ENCODE results near the gene PKP1.

DNA sequence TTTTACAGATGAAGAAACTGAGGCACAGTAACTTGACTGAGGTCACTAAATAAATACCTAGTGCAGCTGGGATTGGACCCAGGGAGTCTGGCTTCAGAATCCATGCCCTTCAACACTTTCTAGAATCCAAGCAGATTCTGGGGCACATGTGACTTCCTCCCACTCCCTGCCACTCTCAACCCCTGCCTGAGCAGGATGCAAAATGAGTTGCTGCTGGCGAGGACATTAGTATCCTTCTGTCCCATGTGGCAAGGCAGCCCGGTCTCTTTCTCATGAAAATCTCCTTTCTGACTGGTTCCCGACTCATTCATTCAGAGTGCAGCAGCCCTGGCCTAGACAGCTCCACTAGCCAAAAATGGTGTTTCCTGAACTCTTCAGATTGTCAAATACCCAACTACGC is 65.8 kb downstream of the PKP1 start:
- TF ChIP-seq POLR2A (IDR thresholded peaks at IDR 0.05; ENCODE audit: low read depth, low read length), result no peak
- no peak for TF ChIP-seq CTCF (conservative IDR thresholded peaks at IDR 0.05; ENCODE audit: low read depth, low read length)
- no peak for TF ChIP-seq MAZ (IDR thresholded peaks at IDR 0.05; ENCODE audit: borderline replicate concordance, low read depth, low read length)
- no peak for TF ChIP-seq ELK1 (IDR thresholded peaks at IDR 0.05; ENCODE audit: borderline replicate concordance, low read depth, low read length)
- TF ChIP-seq MXI1 (IDR thresholded peaks at IDR 0.05; ENCODE audit: borderline replicate concordance, low read depth, low read length), result no peak
- no peak for TF ChIP-seq RFX5 (IDR thresholded peaks at IDR 0.05; ENCODE audit: low read depth, low read length)
- TF ChIP-seq SMC3 (IDR thresholded peaks at IDR 0.05; ENCODE audit: low read depth, low read length), result no peak
- no peak for TF ChIP-seq CEBPB (IDR thresholded peaks at IDR 0.05; ENCODE audit: low read depth, low read length)
- no peak for TF ChIP-seq RAD21 (IDR thresholded peaks at IDR 0.05; ENCODE audit: low read length)
- TF ChIP-seq, protein P1, sequence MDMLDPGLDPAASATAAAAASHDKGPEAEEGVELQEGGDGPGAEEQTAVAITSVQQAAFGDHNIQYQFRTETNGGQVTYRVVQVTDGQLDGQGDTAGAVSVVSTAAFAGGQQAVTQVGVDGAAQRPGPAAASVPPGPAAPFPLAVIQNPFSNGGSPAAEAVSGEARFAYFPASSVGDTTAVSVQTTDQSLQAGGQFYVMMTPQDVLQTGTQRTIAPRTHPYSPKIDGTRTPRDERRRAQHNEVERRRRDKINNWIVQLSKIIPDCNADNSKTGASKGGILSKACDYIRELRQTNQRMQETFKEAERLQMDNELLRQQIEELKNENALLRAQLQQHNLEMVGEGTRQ (IDR thresholded peaks at IDR 0.05; ENCODE audit: low read depth, low read length), result no peak
- no peak for TF ChIP-seq MAFK (IDR thresholded peaks at IDR 0.05; ENCODE audit: low read depth, low read length)
- TF ChIP-seq FOS (IDR thresholded peaks at IDR 0.05; ENCODE audit: low read depth, low read length), result no peak
- TF ChIP-seq RCOR1 (IDR thresholded peaks at IDR 0.05; ENCODE audit: insufficient replicate concordance, low read length), result no peak

Data from IMR-90 (cell line).